ENCODE measurements around the gene HIRA. TPM values are rescaled to one million over a fixed set of nuclear protein-coding genes. Genes with fewer than 3 reads are reported as not detected.

The HIRA gene
- polyA plus RNA-seq, 1 donor from 2014 or later = 38.1 TPM

- H3K36me3 ChIP-seq (ENCODE audit: insufficient read depth, low read length) = peaks cover 9% of the 10 kb centered on the region
- H3K79me2 ChIP-seq (replicated peaks; ENCODE audit: insufficient read depth, low read length) = no peaks in the 10 kb centered on the region
- TF ChIP-seq REST (IDR thresholded peaks at IDR 0.05; ENCODE audit: borderline replicate concordance) (no peak), SMC3 (conservative IDR thresholded peaks at IDR 0.05; ENCODE audit: poor library complexity) (no peak), EZH2 (IDR thresholded peaks at IDR 0.05; ENCODE audit: borderline replicate concordance, insufficient read depth, low read length, poor library complexity, severe bottlenecking) (no peak), CTCF (IDR thresholded peaks at IDR 0.05; ENCODE audit: poor library complexity, severe bottlenecking) (no peak), POLR2AphosphoS5 (IDR thresholded peaks at IDR 0.05) (no peak), RAD21 (conservative IDR thresholded peaks at IDR 0.05) (no peak), TAF1 (IDR thresholded peaks at IDR 0.05; ENCODE audit: low read depth) (no peak), MXI1 (conservative IDR thresholded peaks at IDR 0.05; ENCODE audit: poor library complexity, severe bottlenecking) (no peak), EP300 (conservative IDR thresholded peaks at IDR 0.05; ENCODE audit: poor library complexity, severe bottlenecking) (no peak)
- H4K20me1 ChIP-seq (ENCODE audit: insufficient read depth) = no peaks in the 10 kb centered on the region
- no peaks in the 10 kb centered on the region for H3F3A ChIP-seq (ENCODE audit: insufficient read depth, low read length, poor library complexity, severe bottlenecking)
- H3K4me3 ChIP-seq (ENCODE audit: low read length) = no peak overlapping the region
- no peak overlapping the region for H3K27ac ChIP-seq (ENCODE audit: low read length)
- H3K4me2 ChIP-seq (ENCODE audit: low read length) = no peak overlapping the region
- no peak overlapping the region for H2AFZ ChIP-seq (ENCODE audit: low read depth, low read length)
- H3K9me3 ChIP-seq (ENCODE audit: low read length) = no peaks in the 10 kb centered on the region
- H3K9me2 ChIP-seq (ENCODE audit: insufficient read depth, low read length) = no peaks in the 10 kb centered on the region
- H3K27me3 ChIP-seq (ENCODE audit: insufficient read depth, low read depth, low read length) = no peaks in the 10 kb centered on the region
- H3K9ac ChIP-seq (ENCODE audit: low read length) = no peak overlapping the region
Measured at GRCh38 chr22:19374410-19374809, 57.1 kb downstream of the HIRA start.

GRCh38 chr22:19373450-19373849, 58.1 kb downstream of the HIRA start:
- no peak overlapping the region for H3K9ac ChIP-seq (ENCODE audit: low read length)
- TF ChIP-seq TAF1 (IDR thresholded peaks at IDR 0.05; ENCODE audit: low read depth) (no peak), POLR2AphosphoS5 (IDR thresholded peaks at IDR 0.05) (no peak), SMC3 (conservative IDR thresholded peaks at IDR 0.05; ENCODE audit: poor library complexity) (no peak), RAD21 (conservative IDR thresholded peaks at IDR 0.05) (no peak), EP300 (conservative IDR thresholded peaks at IDR 0.05; ENCODE audit: poor library complexity, severe bottlenecking) (no peak), MXI1 (conservative IDR thresholded peaks at IDR 0.05; ENCODE audit: poor library complexity, severe bottlenecking) (no peak), REST (IDR thresholded peaks at IDR 0.05; ENCODE audit: borderline replicate concordance) (no peak), CTCF (IDR thresholded peaks at IDR 0.05; ENCODE audit: poor library complexity, severe bottlenecking) (no peak)
- no peaks in the 10 kb centered on the region for H3K9me3 ChIP-seq (ENCODE audit: low read length)
- H2AFZ ChIP-seq (ENCODE audit: low read depth, low read length) = no peak overlapping the region
- H3K4me3 ChIP-seq (ENCODE audit: low read length) = no peak overlapping the region
- H3F3A ChIP-seq (ENCODE audit: insufficient read depth, low read length, poor library complexity, severe bottlenecking) = no peaks in the 10 kb centered on the region
- H3K27me3 ChIP-seq (ENCODE audit: insufficient read depth, low read depth, low read length) = no peaks in the 10 kb centered on the region
- H3K36me3 ChIP-seq (ENCODE audit: insufficient read depth, low read length) = peaks cover 9% of the 10 kb centered on the region
- H4K20me1 ChIP-seq (ENCODE audit: insufficient read depth) = no peaks in the 10 kb centered on the region
- H3K27ac ChIP-seq (ENCODE audit: low read length) = no peak overlapping the region
- H3K9me2 ChIP-seq (ENCODE audit: insufficient read depth, low read length) = no peaks in the 10 kb centered on the region
- no peak overlapping the region for H3K4me2 ChIP-seq (ENCODE audit: low read length)
- H3K79me2 ChIP-seq (replicated peaks; ENCODE audit: insufficient read depth, low read length) = no peaks in the 10 kb centered on the region

Measured in neural cell (in vitro differentiated cells).